AG09309 (cell line): ENCODE results near the gene CLDN16.

ENCODE experiments used
- DNase-seq: peaks from one replicate; pipeline ENCODE4 v3.0.0-alpha.2; 2010; ENCODE audit warnings: low read depth
- H3K4me3 ChIP-seq: 2 replicates; pipeline ENCODE4 v1.5.1; 2011; ENCODE audit warnings: mild to moderate bottlenecking, low read depth, low read length, moderate library complexity; ENCODE audit not compliant: control insufficient read depth
- CTCF ChIP-seq: IDR thresholded peaks from 2 replicates; pipeline ENCODE4 v1.5.1; 2011; ENCODE audit warnings: mild to moderate bottlenecking, low read depth, low read length, inconsistent platforms; ENCODE audit not compliant: insufficient read depth, control insufficient read depth; ENCODE audit errors: missing control alignments

Gene CLDN16, protein sequence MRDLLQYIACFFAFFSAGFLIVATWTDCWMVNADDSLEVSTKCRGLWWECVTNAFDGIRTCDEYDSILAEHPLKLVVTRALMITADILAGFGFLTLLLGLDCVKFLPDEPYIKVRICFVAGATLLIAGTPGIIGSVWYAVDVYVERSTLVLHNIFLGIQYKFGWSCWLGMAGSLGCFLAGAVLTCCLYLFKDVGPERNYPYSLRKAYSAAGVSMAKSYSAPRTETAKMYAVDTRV

GRCh38 chr3:190387578-190388213, at the start of gene CLDN16:
CLDN16 (plus strand) TSS chr3:190388163; CDS start chr3:190388330, 167 bp downstream.
- no peak within 1 kb of the TSS for H3K4me3 ChIP-seq
- DNase-seq: no peak
- no peak for TF ChIP-seq CTCF

GRCh38 chr3:190338717-190339116, 49.2 kb upstream of the CLDN16 start:
- no peak for DNase-seq
- no peak overlapping the region for H3K4me3 ChIP-seq
- TF ChIP-seq CTCF: no peak

GRCh38 chr3:190339130-190339529, 48.8 kb upstream of the CLDN16 start:
- TF ChIP-seq CTCF: peak; percentile 32
- DNase-seq: no peak
- H3K4me3 ChIP-seq: no peak overlapping the region

GRCh38 chr3:190340071-190340470, 47.9 kb upstream of the CLDN16 start:
- H3K4me3 ChIP-seq: no peak overlapping the region
- no peak for TF ChIP-seq CTCF
- no peak for DNase-seq

DNA sequence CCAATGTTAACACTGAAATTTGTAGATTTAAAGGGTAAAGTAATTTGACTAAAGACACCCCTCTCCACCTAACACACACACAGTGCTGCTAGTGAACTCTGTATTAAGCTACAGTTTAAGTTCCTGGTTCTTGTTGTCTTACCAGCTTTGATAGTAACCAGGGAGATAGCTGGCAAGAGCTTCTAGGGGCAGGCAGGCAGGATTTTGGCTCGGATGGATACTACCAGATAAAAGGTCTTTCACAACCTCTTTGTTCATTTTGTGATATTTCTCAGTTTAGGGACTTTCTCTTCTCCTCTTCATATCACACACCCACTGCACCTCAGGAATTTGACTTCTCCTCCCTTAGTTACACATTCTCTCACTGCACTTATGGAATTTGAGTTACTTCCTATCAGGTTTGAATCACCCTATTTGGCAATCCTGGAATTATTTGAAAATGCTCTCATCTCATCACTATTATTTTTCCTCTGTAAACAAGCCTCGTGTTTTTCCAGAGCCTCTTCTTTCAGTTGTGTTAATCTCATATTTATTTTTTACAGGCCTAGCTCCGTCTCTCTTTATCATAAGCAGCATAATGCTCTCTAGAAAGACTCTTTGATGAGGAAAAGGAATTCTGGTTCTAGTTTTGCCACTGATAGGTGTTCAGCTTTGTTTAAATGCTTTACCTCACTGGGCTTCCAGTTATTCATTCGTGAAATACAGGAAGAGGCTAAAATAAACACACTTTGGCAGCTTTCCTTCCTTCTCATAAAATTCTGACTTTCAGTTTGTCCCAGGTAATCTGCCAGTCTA, 42.7 kb upstream of the CLDN16 start:
- peak; percentile 80 for DNase-seq
- TF ChIP-seq CTCF: no peak
- no peak overlapping the region for H3K4me3 ChIP-seq

DNA sequence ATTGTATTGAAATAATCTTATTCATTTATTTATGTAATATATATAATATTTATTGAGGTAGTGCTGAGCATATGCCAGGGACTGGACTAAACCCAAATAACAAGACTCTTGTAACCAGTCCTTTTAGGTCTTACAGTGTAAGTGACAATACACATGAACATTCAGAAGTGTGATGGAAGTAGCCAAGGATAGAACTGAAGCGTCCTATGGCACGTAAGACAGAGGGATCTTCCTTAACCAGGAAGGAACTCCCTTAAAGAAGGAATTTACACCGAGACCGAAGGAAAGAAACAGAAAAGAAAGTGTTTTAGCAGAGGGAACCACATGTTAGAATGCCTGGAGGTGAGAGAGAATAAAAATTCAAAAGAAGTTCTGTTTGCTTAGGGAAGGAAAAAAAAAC, 42.1 kb upstream of the CLDN16 start:
- H3K4me3 ChIP-seq: no peak overlapping the region
- no peak for TF ChIP-seq CTCF
- DNase-seq: no peak
